K562 (cell line): ENCODE measurements around the gene SPDEF. TPM values are rescaled to one million over a fixed set of nuclear protein-coding genes. Genes with fewer than 3 reads are reported as not detected.
A peak's percentile ranks its signal among the peaks of the same experiment; 100 is the strongest.

Experiments
- BMI1 ChIP-seq: fragments of 150-350 bp; IDR thresholded peaks from 2 replicates; pipeline ENCODE4 v1.6.1; 2014; ENCODE audit warnings: low read length
- BRCA1 ChIP-seq, 2 experiments: fragments of 450-650 bp in 1 of 2; sonication (generic) in 1 of 2; formaldehyde crosslinking in 1 of 2; IDR thresholded peaks; 2 replicates each; pipeline versions ENCODE4 v1.5.0 to v1.6.1; 2017 to 2020; ENCODE audit warnings: mild to moderate bottlenecking in 1 of 2, missing genetic modification reagents in 1 of 2
- CBX1 ChIP-seq: sonication (generic); IDR thresholded peaks from 2 replicates; pipeline ENCODE4 v1.6.1; 2016; ENCODE audit warnings: antibody characterized with exemption, low read depth, mild to moderate bottlenecking
- DPF2 ChIP-seq: fragments of 450-650 bp; IDR thresholded peaks from 2 replicates; pipeline ENCODE4 v1.6.1; 2016
- HSF4 ChIP-seq: fragments of 250-450 bp; sonication (Bioruptor Pico); IDR thresholded peaks from 2 replicates; pipeline ENCODE4 v2.1.2; 2022; ENCODE audit warnings: mild to moderate bottlenecking, moderate library complexity, borderline replicate concordance
- MTA2 ChIP-seq: fragments of 450-650 bp; IDR thresholded peaks from 2 replicates; pipeline ENCODE4 v1.6.1; 2016; ENCODE audit warnings: low read depth
- NRF1 ChIP-seq, 2 experiments: fragments of 450-650 bp; IDR thresholded peaks in 1 of 2; conservative IDR thresholded peaks in 1 of 2; 2 replicates each; pipeline ENCODE4 v1.6.1; 2014; ENCODE audit warnings: mild to moderate bottlenecking in 2 of 2
- PCBP1 ChIP-seq: fragments of 200-400 bp; formaldehyde crosslinking; IDR thresholded peaks from 2 replicates; pipeline ENCODE4 v1.6.1; 2018; ENCODE audit warnings: mild to moderate bottlenecking, low read depth, low read length; ENCODE audit not compliant: poor library complexity, severe bottlenecking
- PHB2 ChIP-seq: fragments of 450-650 bp; IDR thresholded peaks from 2 replicates; pipeline ENCODE4 v1.6.1; 2017; ENCODE audit warnings: low read depth
- POLR3A ChIP-seq: IDR thresholded peaks from 2 replicates; pipeline ENCODE4 v1.6.1; 2011; ENCODE audit warnings: borderline replicate concordance, mild to moderate bottlenecking, moderate library complexity; ENCODE audit not compliant: insufficient read length, insufficient read depth; ENCODE audit errors: extremely low read depth
- PRMT5 ChIP-seq: sonication (generic); formaldehyde crosslinking; IDR thresholded peaks from 2 replicates; pipeline ENCODE4 v1.5.0; 2020; ENCODE audit warnings: missing genetic modification reagents
- PTRF ChIP-seq: fragments of 450-650 bp; IDR thresholded peaks from 2 replicates; pipeline ENCODE4 v1.6.1; 2016; ENCODE audit warnings: mild to moderate bottlenecking, missing genetic modification characterization, missing compliant biosample characterization
- RBM15 ChIP-seq: fragments of 200-400 bp; formaldehyde crosslinking; IDR thresholded peaks from 2 replicates; pipeline ENCODE4 v1.6.1; 2018; ENCODE audit warnings: mild to moderate bottlenecking, low read length, moderate library complexity; ENCODE audit not compliant: insufficient read depth
- RBM17 ChIP-seq: fragments of 200-400 bp; formaldehyde crosslinking; IDR thresholded peaks from 2 replicates; pipeline ENCODE4 v1.6.1; 2017; ENCODE audit warnings: low read depth, mild to moderate bottlenecking, low read length, borderline replicate concordance
- RNF219 ChIP-seq: fragments of 250-450 bp; sonication (Bioruptor Pico); IDR thresholded peaks from 2 replicates; pipeline ENCODE4 v1.5.0; 2022; ENCODE audit warnings: mild to moderate bottlenecking
- SNIP1 ChIP-seq: fragments of 450-650 bp; IDR thresholded peaks from 2 replicates; pipeline ENCODE4 v1.7.1; 2017; ENCODE audit warnings: low read depth, mild to moderate bottlenecking
- SP2 ChIP-seq: IDR thresholded peaks from 2 replicates; pipeline ENCODE4 v1.6.1; 2011; ENCODE audit warnings: mild to moderate bottlenecking, low read depth, low read length, moderate library complexity; ENCODE audit not compliant: poor library complexity, severe bottlenecking; ENCODE audit errors: extremely low read depth
- ZKSCAN8 ChIP-seq: fragments of 200-800 bp; sonication (Bioruptor generic); IDR thresholded peaks from 2 replicates; pipeline ENCODE4 v1.6.1; 2016; ENCODE audit warnings: missing genetic modification characterization, missing compliant biosample characterization
- ZNF184 ChIP-seq: sonication (generic); formaldehyde crosslinking; IDR thresholded peaks from 2 replicates; pipeline ENCODE4 v1.5.0; 2020; ENCODE audit warnings: missing genetic modification reagents
- ZNF778 ChIP-seq: fragments of 450-650 bp; formaldehyde crosslinking; IDR thresholded peaks from 2 replicates; pipeline ENCODE4 v1.4.0; 2020; ENCODE audit warnings: mild to moderate bottlenecking, moderate library complexity
- polyA plus RNA-seq, 8 experiments: library from polyadenylated mRNA; depleted of rRNA in 4 of 8; stranded (reverse) in 5 of 8; unstranded in 3 of 8; fragments of >200 nt; fragmentation: Nextera tagmentation in 2 of 8; fragmentation: Illumina TruSeq in 1 of 8; extraction: Ambion mirVana in 2 of 8; extraction: Trizol in 1 of 8; gene quantifications; 2 replicates each; pipeline versions ENCODE4 v1.2.1 to v1.2.3, GENCODE V29; 2011 to 2014; ENCODE audit warnings: inconsistent platforms in 1 of 8, missing spikeins in 1 of 8
- total RNA-seq, 7 experiments: library from RNA; depleted of rRNA in 6 of 7; stranded (reverse); fragments of >200 nt in 6 of 7; fragmentation: Illumina TruSeq in 2 of 7; extraction: Trizol in 2 of 7; gene quantifications; 2 replicates each; pipeline versions ENCODE4 v1.2.1 to v1.2.3, GENCODE V29; 2011 to 2021; ENCODE audit warnings: low replicate concordance in 1 of 7
- TF ChIP-seq, protein P1 (sequence below): fragments of 450-650 bp; formaldehyde crosslinking; conservative IDR thresholded peaks from 2 replicates; pipeline ENCODE4 v1.4.0; 2022; ENCODE audit warnings: mild to moderate bottlenecking, missing genetic modification characterization
- TF ChIP-seq, protein P2 (sequence below): fragments of 200-800 bp; sonication (Bioruptor generic); IDR thresholded peaks from 2 replicates; pipeline ENCODE4 v1.6.1; 2017; ENCODE audit warnings: missing genetic modification characterization, missing compliant biosample characterization
- TF ChIP-seq, protein P3 (sequence below): fragments of 250-450 bp; sonication (Bioruptor Pico); IDR thresholded peaks from 2 replicates; pipeline ENCODE4 v1.8.0; 2021; ENCODE audit warnings: borderline replicate concordance, mild to moderate bottlenecking, moderate library complexity; ENCODE audit not compliant: poor library complexity, severe bottlenecking

SPDEF gene
- total and polyA plus RNA-seq, 9 of the 15 experiments (the other 6 are each of a cell fraction or from before 2014, with no cell fraction given): 0.04 to 0.12 (median 0.11) TPM; not detected in 5

GRCh38 chr6:34560366-34561226 lies 4.5 kb upstream of the SPDEF start (continued):
- TF ChIP-seq, protein P1, sequence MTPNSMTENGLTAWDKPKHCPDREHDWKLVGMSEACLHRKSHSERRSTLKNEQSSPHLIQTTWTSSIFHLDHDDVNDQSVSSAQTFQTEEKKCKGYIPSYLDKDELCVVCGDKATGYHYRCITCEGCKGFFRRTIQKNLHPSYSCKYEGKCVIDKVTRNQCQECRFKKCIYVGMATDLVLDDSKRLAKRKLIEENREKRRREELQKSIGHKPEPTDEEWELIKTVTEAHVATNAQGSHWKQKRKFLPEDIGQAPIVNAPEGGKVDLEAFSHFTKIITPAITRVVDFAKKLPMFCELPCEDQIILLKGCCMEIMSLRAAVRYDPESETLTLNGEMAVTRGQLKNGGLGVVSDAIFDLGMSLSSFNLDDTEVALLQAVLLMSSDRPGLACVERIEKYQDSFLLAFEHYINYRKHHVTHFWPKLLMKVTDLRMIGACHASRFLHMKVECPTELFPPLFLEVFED (CRISPR knock-in tag): 0 out of 2 replicates have a peak, but pooled peaks have one; percentile 45
- TF ChIP-seq MTA2: peak; percentile 65
- no peak for TF ChIP-seq RNF219 (CRISPR knock-in tag)
- no peak for TF ChIP-seq SP2
- no peak for TF ChIP-seq ZNF184 (CRISPR knock-in tag)
- no peak for TF ChIP-seq BMI1
- TF ChIP-seq RBM15: no peak
- TF ChIP-seq ZNF778 (CRISPR knock-in tag): no peak
- peak; percentile 66 to 75 for TF ChIP-seq NRF1 (conservative IDR thresholded peaks at IDR 0.05 in 1 of 2, IDR thresholded peaks at IDR 0.05 in 1 of 2)
- TF ChIP-seq ZKSCAN8 (CRISPR knock-in tag): no peak
- no peak for TF ChIP-seq PHB2
- no peak for TF ChIP-seq PTRF
- TF ChIP-seq SNIP1: no peak; the same call in 1 of the 2 replicates
- TF ChIP-seq, protein P2, sequence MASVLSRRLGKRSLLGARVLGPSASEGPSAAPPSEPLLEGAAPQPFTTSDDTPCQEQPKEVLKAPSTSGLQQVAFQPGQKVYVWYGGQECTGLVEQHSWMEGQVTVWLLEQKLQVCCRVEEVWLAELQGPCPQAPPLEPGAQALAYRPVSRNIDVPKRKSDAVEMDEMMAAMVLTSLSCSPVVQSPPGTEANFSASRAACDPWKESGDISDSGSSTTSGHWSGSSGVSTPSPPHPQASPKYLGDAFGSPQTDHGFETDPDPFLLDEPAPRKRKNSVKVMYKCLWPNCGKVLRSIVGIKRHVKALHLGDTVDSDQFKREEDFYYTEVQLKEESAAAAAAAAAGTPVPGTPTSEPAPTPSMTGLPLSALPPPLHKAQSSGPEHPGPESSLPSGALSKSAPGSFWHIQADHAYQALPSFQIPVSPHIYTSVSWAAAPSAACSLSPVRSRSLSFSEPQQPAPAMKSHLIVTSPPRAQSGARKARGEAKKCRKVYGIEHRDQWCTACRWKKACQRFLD: peak; percentile 70; the same call in 1 of the 2 replicates
- TF ChIP-seq CBX1: peak; percentile 96
- TF ChIP-seq, protein P3, sequence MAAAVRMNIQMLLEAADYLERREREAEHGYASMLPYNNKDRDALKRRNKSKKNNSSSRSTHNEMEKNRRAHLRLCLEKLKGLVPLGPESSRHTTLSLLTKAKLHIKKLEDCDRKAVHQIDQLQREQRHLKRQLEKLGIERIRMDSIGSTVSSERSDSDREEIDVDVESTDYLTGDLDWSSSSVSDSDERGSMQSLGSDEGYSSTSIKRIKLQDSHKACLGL: no peak
- TF ChIP-seq POLR3A: no peak
- no peak for TF ChIP-seq PRMT5 (CRISPR knock-in tag)
- TF ChIP-seq BRCA1 (IDR thresholded peaks at IDR 0.05): no peak
- no peak for TF ChIP-seq BRCA1 (CRISPR knock-in tag; IDR thresholded peaks at IDR 0.05)
- TF ChIP-seq PCBP1: no peak
- TF ChIP-seq RBM17: no peak
- TF ChIP-seq HSF4 (CRISPR knock-in tag): 0 out of 2 replicates have a peak, but pooled peaks have one; percentile 20
- peak; percentile 93 for TF ChIP-seq DPF2
